ENCODE measurements around the gene KRT33A.
"Not testable (repeated sequence)": the region's sequence is repeated elsewhere in the genome, so short reads cannot be mapped to it uniquely, and the experiment has no call there.

Gene KRT33A

GRCh38 chr17:41363881-41364280 is 13.3 kb upstream of the KRT33A start:
- no peak for DNase-seq

DNA sequence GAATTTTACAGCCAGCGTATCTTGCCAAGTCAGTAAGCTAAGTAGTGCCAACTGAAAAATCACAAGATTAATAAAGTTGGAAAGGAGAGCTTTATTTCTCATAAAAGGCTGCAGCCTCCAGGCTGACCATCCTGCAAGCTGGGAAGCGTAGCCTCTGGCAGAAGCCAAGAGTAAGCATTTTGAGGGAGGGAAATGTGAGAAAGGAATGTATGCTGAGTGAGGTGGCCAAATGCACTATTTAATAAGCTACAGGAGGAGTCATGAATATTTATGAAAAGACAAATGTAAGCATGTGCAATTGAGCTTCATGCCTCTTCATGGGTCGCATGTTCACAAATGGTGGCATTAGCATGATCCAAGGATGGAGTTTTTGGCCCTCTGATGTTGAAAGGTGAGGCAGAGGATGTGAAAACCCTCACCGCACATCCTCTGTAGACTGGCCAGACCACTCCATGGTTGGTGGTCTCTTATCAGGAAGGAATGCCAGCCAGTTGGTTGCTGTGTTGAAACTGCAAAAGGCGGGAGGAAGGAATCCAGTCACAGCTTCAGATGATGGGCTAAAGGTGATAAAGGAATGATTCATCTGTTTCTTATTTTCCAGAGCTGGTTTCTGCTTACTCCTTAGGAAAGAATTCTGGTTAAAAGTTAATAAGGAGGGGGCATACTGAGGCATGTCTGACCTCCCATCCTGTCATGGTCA is 9.8 kb upstream of the KRT33A start:
- no peak for DNase-seq

GRCh38 chr17:41354536-41354935 is 3.9 kb upstream of the KRT33A start:
- DNase-seq, result no peak

- DNase-seq, result no peak
Measured at GRCh38 chr17:41352597-41353366, 2.2 kb upstream of the KRT33A start.

GRCh38 chr17:41351177-41351576 is 549 bp upstream of the KRT33A start:
- DNase-seq, result no peak

- no peak for DNase-seq
Measured at GRCh38 chr17:41347869-41348760, 2.5 kb downstream of the KRT33A start.

- DNase-seq, result not testable (repeated sequence)
Measured at GRCh38 chr17:41346421-41346820, 4.2 kb downstream of the KRT33A start.

DNA sequence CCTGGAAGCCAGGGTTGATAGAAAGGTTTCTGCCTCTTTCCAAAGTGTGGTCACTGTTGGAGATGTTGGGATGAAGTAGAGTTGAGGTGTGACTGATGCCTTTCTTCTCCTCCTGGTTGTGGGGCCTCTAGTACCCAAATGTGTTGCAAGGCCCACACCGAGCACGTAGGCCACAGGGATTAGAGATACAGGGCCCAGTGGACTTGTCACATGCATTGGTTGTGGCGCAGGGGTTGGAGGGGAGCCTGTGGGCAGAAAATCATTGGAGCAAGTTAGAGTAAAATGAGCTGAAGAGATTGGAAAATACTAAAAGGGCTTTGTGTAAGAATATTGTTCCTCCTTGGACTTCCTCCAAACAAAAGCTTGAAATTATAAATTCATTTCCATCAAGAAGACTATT is 4.6 kb downstream of the KRT33A start:
- DNase-seq, result no peak

DNA sequence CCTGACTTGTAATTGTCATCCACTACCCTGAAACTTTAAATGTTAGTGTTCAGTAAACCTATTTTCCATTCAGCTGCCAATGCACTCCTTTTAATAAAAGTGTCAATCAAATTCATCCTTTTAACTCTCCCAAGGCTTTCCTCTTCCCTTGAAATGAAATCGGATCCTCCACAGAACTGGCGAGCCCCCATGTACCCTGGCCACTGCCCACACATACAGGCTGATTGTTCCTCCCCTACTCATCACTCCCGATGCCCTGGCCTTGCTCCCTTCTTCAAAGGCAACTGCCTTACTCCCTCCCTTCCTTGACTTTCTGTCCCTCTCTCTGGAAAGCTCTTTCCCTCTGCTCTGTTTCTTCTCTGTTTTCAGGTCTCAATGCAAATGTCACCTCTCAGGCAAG is 7.6 kb downstream of the KRT33A start:
- DNase-seq, result no peak

GRCh38 chr17:41340934-41341861 is 9.4 kb downstream of the KRT33A start:
- no peak for DNase-seq

GRCh38 chr17:41340494-41340893 is 10.1 kb downstream of the KRT33A start:
- no peak for DNase-seq

DNA sequence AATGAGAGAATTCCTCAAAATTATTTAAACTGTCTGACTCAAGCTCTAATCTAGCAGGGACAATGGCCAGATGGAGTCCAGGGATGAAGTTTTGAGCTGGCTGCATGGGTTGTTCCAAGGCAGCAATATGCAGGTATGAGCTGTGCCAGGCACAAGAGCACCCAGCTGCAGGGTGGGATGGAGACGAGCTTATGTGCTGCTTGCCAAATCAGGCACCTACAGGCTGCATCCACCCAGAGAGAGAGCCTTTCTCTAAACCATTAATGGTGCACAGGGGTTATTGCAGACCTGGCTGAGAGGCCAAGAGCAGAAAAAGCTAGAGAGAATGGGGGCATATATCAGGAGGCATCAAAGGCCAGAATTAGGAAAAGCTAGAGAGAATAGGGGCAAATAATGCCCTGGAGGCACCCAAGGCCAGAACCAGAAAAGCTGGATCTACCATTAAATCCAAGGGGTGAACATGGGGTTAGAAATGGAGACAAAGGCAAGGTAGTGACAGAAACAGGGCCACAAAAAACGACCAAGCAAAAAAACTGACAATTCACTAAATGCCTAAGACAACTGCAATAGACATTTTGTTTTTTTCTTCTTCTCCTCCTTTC is 11.0 kb downstream of the KRT33A start:
- no peak for DNase-seq

DNA sequence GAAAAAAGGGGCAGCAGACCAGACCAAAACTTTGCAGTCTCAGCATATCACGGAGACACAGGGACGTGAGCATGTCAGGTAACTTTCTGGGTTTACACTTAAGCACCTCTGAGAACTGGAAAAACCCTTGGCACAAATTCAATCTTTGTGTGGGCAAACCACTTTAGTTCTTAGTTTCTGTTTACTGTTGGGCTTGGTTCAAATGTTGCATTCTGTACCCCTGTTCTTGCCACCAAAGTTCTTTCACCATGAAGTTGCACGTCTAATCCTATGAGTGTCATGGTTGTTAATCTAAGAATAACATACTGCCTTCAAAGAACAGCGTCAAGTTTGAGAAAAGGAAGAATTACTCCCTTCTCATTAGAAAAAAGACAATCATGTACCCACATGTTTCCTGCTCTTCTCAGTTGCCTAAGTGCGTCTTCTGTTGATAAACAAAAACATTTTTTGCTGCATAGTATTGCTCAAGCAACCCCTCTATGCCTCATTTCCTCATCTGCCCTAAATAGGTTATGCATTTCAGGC is 11.6 kb downstream of the KRT33A start:
- no peak for DNase-seq

- DNase-seq, result no peak
Measured at GRCh38 chr17:41335747-41336146, 14.9 kb downstream of the KRT33A start.

DNA sequence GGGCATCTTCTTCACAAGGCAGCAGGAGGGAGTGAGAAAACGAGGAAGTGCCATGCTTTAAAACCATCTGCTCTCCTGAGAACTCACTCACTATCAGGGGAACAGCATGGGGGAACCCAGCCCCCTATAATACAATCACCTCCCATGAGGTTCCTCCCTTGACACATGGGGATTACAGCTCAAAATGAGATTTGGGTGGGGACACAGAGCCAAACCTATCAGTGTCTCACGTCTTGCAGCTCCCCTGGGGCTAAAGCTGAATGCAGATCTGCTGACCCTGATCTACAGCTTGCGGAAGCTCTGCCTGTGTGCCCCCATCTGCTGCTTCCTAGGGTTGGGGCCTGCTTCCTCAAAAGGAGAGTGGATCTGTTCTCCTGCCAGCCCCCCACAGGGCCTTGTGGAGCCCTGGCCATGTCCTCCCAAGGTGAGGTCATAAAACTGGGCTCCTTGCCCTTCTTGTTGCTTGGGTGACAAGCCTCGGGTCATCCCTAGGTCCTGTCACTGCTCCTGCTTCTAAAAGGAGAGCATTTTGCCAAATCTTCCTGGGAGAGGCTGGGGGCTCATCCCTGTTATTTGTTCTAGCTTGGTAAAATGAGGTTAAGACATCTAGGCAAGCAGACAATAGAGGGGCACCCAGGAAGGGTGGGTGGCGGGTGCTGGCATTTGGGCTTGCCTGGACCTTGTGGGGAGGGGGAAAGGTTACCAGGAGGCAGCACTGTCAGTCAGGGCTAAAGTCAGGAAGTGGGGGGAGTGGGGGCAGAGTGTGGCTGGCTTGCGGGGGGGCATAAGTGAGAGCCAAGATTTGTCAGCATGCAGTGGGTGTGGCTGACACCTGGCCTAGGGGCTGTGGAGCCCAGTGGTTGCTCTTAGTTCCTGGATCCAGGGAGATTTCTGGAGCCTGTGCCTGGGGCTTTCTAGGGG is 16.0 kb downstream of the KRT33A start:
- no peak for DNase-seq

DNA sequence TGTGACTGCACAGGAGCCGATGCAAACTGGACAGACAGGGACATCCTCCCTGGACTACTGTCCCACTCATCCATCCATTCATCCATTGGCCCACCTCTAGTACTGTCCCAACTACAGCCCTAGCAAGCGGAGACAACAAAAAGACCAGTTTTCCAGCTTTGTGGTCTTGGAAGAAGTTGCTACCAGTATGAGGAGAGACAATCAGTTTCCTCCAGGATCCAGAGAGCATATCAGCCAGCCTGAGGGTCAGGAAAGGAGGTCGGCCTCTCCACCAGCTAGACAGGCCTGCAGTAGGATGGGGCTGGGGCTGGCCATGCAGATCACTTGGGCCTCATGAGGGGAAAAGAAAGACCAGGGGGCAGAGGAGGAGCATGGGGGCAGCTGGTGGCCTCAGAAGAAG is 16.8 kb downstream of the KRT33A start:
- DNase-seq, result no peak

DNA sequence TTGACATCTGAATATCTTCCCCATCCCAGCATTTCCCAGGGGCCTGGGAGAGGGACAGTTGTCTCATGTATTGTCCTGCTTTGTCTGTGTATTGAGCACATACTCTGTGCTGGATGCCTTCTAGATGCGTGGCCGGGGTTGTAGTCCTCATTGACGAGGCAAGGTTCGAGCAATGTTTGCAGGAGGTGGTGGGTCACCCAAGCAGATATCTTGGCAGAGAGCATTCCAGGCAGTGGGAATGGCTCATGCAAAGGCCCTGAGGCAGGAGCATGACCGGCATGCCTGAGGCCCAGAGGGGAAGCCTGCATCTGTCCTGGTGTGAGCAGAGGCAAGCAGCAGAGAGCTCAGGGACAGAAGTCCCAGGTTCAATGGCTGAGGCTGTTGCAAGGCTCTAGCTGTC is 17.5 kb downstream of the KRT33A start:
- DNase-seq, result no peak

DNA sequence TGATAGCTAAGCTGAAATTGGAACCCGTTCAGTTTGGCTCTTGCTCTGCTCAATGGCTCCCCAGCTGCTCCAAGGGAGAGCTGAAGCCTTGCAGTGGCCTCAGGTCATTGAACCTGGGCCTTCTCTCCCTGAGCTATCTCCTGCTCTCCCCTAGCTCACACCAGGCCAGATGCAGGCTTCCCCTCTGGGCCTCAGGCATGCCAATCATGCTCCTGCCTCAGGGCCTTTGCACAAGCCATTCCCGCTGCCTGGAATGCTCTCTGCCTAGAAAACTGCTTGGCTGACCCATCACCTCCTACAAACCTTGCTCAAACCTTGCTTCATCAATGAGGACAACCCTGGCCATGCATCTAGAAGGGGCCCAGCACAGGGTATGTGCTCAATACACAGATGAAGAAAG is 18.4 kb downstream of the KRT33A start:
- no peak for DNase-seq

DNA sequence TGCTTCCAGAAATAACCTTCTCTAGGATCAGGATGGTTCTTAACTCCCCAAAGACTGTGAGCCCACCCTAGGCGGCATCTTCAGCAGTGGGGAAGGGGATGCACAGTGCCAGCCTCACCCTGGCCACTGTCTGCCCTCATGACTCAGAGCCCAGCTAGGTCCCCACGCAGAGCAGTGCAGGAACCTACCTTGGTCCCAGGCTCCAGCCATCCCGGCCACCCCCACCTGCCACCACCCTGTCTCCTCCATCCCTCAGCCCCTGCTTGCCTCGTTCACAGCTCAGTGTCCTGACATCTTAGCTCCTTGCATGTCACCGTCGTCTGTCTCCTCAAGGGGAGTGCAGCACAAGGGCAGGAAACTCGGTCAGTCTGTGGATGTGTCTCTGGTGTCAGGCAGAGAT is 19.0 kb downstream of the KRT33A start:
- DNase-seq, result no peak

All from nucleus accumbens (tissue), 56 donors.